HCEC 1CT (cell line): ENCODE measurements around the gene ULBP1.
"Not testable (repeated sequence)": the region's sequence is repeated elsewhere in the genome, so short reads cannot be mapped to it uniquely, and the experiment has no call there.

Experiments used
- DNase-seq: peaks from one replicate; pipeline ENCODE4 v3.0.0-alpha.2; 2017

The ULBP1 gene

GRCh38 chr6:149933461-149933860, 30.3 kb upstream of the ULBP1 start:
- no peak for DNase-seq

- DNase-seq: peak; percentile 65
Observed at GRCh38 chr6:149934249-149935156, 29.2 kb upstream of the ULBP1 start.

GRCh38 chr6:149935246-149935645, 28.5 kb upstream of the ULBP1 start:
- no peak for DNase-seq

DNA sequence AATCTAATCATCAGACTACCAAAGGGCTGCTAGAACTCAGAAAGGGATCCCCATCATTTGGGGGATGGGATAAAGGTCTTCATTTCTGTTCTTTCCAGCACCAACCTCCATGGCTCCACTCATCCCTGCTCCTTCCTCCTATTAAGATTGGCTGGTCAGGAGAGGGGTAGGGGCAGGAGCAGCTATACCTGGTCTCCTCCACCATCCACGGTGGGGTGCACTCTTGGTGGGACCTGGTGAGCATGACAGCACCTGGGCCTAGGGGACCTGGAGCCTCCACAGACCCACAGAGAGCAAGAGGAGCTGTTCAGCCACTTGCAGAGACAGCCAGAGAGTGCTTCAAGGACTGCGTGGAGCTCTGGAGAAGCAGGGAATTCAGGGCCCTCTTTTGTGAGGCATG, 28.1 kb upstream of the ULBP1 start:
- no peak for DNase-seq

- DNase-seq: no peak
Observed at GRCh38 chr6:149936743-149937142, 27.0 kb upstream of the ULBP1 start.

- DNase-seq: not testable (repeated sequence)
Observed at GRCh38 chr6:149938013-149938570, 25.7 kb upstream of the ULBP1 start.

DNA sequence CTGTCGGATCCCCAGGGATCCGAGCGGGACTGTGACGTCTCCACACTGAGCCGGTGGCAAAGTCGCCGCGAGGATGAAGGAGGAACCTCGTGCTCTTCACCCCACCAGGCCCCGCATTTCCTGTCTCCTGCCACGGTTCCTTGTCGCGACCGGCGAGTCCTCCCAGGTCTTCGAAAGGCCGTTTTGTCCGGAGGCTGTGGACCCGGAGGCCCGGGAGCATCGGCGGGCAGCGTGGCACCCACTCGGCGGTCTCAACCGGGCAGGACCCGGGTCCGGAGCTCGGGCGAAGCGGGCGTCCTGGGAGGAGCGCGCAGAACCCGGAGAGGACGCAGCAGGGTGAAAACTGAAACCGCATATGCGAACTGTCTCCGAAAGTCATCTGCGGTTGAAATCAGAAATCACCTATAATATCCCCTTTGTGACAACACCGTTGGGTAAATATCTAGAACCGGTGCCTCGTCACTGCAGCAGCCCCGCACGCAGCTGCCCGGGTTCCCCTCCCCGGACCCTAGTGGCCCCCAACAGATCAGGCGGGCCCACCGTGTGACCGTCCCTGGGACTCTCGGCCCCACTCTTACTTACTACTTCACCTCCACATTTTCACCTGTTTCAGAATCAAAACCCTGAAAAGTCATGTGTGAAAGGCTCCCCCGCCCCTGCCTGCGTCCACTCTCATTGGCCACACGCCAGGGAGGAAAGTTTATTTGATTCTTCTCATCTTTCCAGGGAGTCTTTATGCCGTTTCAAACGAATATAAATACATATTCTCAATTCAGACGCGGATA, 25.0 kb upstream of the ULBP1 start:
- peak; percentile 10 for DNase-seq

GRCh38 chr6:149939356-149939648, 24.4 kb upstream of the ULBP1 start:
- no peak for DNase-seq

- DNase-seq: no peak
Observed at GRCh38 chr6:149939909-149940671, 23.7 kb upstream of the ULBP1 start.

- no peak for DNase-seq
Observed at GRCh38 chr6:149940672-149940982, 23.1 kb upstream of the ULBP1 start.

DNA sequence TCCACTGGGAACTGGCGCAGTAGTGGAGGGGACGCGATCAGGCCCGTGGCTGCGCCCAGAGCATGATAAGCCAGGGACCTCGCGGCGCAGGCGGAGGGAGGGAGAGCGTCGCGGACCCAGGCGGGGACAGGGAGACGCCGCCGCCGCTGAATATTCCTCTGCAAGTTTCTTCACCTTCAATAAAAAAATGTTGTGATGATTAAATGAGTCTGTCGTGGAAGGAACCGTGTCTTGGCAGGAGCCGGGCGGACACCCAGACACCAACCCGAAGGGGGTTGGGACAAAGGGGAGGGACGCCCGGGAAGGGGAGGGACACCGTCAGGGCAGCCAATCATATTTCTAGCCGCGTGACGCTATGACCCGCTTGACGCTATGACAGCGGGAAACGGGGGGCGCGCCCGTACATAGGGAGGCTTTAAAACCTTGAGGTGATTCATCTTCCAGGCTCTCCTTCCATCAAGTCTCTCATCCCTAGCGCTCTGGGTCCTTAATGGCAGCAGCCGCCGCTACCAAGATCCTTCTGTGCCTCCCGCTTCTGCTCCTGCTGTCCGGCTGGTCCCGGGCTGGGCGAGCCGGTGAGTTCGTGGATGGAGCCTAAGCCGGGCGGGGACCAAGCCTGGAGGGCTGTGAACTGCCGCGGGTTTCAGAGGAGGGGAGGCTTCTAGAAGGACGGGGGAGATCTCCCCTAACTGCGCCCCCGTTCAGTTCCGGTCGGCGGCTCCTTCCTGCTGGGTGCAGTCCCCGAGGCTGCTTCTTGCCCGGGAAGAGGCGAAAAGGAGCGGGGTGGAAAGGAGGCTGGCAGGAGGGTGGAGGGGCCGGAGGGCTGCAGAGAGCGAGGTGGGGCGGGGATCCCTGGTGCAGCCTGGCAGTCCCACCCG, 21.9 kb upstream of the ULBP1 start, which contains the start of gene ULBP2:
Gene ULBP2, plus strand, starts transcription at position 432 of the 878 bp plus-strand sequence. Its CDS starts 59 bp downstream, at position 491.
- DNase-seq: peak; percentile 95

DNA sequence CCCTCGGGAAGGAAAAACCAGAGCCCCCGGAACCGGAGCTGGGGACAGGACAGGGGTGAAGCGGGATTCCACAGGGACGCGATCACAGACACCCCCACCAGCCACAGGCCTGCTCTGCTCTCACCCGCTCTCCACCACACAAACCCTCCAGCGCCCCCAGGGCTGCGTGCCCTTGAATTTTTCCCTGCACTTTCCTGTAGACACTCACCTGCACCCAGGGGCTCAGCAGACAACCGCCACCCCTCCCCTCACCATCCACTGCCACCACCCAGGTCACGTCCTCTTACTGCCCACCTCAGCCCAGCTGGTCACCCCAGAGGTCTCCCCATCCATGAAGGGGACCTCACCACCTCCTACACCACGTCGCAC, 21.3 kb upstream of the ULBP1 start:
- DNase-seq: no peak

DNA sequence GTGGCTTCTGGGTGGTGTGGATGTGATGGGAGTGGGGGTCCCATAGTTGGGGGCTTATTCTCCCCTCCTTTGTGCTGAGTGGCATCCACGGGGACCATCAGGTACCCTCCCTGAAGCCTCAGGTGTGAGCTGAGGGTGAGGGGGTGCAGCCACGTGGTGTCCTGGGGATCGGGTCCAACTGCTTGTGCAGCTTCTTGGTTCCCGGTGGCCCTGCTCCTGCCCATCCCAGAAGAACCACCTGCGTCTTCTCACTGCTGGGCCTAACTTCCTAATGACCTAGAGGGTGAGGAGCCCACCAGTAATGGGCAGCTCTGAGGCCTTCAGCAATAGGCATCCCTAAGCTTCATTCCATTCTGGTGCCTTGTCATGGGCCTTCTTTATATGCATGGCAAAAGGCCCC, 20.4 kb upstream of the ULBP1 start:
- DNase-seq: not testable (repeated sequence)

DNA sequence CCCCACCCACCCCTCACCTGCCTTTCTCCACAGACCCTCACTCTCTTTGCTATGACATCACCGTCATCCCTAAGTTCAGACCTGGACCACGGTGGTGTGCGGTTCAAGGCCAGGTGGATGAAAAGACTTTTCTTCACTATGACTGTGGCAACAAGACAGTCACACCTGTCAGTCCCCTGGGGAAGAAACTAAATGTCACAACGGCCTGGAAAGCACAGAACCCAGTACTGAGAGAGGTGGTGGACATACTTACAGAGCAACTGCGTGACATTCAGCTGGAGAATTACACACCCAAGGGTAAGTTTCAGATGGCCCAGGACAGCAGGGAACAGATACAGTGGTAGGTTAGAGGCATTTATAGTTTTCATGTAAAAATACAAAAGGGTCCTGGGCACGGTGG, 18.5 kb upstream of the ULBP1 start:
- not testable (repeated sequence) for DNase-seq

GRCh38 chr6:149946631-149947030, 17.1 kb upstream of the ULBP1 start:
- not testable (repeated sequence) for DNase-seq

- DNase-seq: not testable (repeated sequence)
Observed at GRCh38 chr6:149947533-149947932, 16.2 kb upstream of the ULBP1 start.

DNA sequence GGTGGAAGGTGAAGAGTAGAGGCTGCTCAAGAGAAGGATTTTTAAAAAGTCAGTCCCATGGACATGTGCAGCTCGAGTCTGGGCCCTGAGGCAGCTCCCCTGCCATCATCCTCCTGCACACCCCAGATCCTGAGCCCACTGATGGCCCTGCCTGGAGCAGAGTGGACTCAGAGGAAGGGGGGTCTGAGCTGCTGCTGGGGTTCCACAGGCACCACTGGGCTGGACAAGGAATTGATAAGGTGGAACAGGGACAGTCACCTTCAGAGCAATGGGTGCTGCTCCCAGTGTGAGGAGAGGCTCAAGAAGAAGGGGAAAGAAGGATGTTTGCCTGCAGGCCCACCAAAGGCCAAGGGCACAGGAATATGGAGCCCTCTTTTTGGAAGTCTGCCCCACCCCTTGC, 15.7 kb upstream of the ULBP1 start:
- DNase-seq: no peak

DNA sequence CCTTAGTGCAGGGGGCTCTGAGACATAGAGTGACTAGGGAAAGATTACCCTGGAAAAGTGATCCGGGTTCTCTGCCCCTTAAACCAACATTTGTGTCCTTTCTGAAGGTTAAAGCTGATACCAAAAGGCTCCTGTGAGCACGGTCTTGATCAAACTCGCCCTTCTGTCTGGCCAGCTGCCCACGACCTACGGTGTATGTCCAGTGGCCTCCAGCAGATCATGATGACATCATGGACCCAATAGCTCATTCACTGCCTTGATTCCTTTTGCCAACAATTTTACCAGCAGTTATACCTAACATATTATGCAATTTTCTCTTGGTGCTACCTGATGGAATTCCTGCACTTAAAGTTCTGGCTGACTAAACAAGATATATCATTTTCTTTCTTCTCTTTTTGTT, 15.1 kb upstream of the ULBP1 start:
- no peak for DNase-seq

GRCh38 chr6:149950423-149950822, 13.3 kb upstream of the ULBP1 start:
- no peak for DNase-seq

DNA sequence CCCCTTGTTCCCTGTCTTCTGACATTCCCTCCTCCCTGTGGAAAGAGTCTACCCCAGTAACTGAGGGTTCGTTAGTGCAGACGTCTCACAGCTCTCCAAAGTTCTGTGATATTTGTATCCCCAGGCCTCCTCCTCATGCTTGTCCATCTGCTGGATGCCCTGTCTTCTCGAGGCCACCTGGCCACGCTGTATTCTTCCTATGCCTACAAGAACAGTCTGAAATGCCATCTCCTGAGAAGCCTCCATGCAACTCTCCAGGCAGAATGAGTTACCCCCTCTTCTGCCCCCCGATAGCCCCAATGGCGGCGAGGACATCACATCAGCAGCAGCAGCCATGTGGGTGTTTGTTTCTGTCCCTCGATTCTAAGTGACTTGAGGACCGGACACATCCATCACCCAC, 12.6 kb upstream of the ULBP1 start:
- DNase-seq: no peak

DNA sequence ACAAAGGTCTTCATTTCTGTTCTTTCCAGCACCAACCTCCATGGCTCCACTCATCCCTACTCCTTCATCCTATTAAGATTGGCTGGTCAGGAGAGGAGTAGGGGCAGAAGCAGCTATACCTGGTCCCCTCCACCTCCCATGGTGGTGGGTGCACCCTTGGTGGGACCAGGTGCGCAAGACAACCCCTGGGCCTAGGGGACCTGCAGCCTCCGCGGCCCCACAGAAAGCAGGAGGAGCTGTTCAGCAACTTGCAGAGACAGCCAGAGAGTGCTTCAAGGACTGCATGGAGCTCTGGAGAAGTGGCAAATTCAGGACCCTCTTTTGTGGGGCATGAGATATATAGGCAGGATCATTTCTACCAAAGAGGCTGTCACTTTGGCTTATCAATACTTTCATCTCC, 12.1 kb upstream of the ULBP1 start:
- no peak for DNase-seq

GRCh38 chr6:149953390-149953789, 10.4 kb upstream of the ULBP1 start:
- DNase-seq: peak; percentile 3
